Choroid plexus epithelial cell (primary cell): ENCODE results near the gene IFITM2.
"Not testable (repeated sequence)": the region's sequence is repeated elsewhere in the genome, so short reads cannot be mapped to it uniquely, and the experiment has no call there.

Experiments used
- DNase-seq: peaks from one replicate; pipeline ENCODE4 v3.0.0-alpha.2; 2010; ENCODE audit warnings: low read depth
- H3K4me3 ChIP-seq: 2 replicates; pipeline ENCODE4 v1.5.1; 2011; ENCODE audit warnings: low read depth, mild to moderate bottlenecking, control low read depth, low read length, moderate library complexity
- TF ChIP-seq, protein P1 (sequence below): conservative IDR thresholded peaks from 2 replicates; pipeline ENCODE4 v1.5.1; 2011; ENCODE audit warnings: low read depth, mild to moderate bottlenecking, control low read depth, inconsistent platforms, low read length, moderate library complexity

IFITM2 gene

DNA sequence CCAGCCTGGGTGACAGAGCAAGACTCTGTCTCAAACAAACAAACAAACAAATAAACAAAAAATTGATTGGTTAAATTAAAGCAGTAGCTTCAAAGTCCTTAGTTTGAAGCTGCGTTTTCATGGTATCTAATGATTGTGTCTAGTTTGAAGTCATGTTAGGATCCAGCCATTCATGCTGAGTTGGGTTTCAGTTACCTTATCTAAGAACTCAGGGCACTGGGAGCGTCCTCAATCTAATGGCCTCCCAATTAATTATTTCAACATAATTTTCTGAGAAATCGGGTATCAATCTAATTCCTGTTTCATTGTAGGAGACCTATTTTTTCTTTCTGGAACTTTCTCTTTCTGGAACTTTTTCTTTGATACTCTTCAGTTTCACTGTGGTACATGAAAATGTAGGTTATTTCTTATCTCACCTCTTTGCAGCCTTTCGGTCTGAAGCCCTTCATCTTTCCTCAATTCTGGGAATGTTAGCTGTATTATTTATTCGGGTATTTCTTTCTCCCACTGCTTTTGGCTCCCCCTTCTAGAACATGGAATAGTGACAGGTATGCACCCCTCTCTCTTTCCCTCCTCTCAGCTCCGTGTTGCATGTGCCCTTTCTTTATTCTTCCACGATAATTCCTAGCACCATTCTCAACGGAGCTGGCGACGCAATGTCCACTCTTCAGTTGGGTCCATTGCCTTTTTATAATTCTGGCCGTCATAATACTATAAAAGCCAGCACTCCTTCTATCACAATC is 37.4 kb downstream of the IFITM2 start:
- no peak for DNase-seq
- TF ChIP-seq, protein P1, sequence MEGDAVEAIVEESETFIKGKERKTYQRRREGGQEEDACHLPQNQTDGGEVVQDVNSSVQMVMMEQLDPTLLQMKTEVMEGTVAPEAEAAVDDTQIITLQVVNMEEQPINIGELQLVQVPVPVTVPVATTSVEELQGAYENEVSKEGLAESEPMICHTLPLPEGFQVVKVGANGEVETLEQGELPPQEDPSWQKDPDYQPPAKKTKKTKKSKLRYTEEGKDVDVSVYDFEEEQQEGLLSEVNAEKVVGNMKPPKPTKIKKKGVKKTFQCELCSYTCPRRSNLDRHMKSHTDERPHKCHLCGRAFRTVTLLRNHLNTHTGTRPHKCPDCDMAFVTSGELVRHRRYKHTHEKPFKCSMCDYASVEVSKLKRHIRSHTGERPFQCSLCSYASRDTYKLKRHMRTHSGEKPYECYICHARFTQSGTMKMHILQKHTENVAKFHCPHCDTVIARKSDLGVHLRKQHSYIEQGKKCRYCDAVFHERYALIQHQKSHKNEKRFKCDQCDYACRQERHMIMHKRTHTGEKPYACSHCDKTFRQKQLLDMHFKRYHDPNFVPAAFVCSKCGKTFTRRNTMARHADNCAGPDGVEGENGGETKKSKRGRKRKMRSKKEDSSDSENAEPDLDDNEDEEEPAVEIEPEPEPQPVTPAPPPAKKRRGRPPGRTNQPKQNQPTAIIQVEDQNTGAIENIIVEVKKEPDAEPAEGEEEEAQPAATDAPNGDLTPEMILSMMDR: no peak
- H3K4me3 ChIP-seq: no peak overlapping the region

DNA sequence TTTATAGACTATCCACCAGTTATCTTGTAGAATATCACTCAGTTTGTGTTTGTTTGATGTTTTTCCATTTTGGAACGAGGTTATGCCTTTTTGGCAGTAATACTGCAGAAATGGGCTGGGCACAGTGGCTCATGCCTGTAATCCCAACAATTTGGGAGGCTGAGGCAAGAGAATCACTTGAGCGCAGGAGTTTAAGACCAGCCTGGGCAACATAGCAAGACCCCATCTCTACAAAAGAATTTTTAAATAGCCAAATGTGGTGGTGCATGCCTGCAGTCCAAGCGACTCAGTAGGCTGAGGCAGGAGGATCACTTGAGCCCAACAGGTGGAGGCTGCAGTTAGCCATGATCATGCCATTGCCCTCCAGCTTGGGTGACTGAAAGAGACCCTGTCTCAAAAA is 38.9 kb downstream of the IFITM2 start:
- TF ChIP-seq, protein P1: no peak
- DNase-seq: no peak
- H3K4me3 ChIP-seq: no peak overlapping the region

DNA sequence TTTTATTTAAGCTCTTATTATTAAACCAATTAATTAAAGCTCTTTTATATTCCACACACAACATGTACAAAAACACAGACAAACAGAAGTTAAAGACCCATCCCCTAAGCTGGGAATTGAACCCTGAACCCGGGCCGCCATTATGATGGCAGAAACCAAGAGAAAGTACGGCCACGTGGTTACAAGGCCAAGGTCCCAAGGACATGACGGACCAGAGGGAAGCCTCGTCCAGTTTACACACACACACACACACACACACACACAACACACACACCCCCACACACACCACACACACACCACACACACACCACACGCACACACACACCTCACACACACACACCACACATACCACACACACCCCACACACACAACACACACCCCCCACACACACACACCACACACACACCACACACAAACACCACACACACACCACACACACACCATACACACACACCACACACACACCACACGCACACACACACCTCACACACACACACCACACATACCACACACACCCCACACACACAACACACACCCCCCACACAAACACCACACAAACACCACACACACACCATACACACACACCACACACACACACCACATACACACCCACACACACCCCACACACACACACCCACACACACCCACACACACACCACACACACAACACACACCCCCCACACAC is 41.8 kb downstream of the IFITM2 start:
- DNase-seq, H3K4me3 ChIP-seq: not testable (repeated sequence)

DNA sequence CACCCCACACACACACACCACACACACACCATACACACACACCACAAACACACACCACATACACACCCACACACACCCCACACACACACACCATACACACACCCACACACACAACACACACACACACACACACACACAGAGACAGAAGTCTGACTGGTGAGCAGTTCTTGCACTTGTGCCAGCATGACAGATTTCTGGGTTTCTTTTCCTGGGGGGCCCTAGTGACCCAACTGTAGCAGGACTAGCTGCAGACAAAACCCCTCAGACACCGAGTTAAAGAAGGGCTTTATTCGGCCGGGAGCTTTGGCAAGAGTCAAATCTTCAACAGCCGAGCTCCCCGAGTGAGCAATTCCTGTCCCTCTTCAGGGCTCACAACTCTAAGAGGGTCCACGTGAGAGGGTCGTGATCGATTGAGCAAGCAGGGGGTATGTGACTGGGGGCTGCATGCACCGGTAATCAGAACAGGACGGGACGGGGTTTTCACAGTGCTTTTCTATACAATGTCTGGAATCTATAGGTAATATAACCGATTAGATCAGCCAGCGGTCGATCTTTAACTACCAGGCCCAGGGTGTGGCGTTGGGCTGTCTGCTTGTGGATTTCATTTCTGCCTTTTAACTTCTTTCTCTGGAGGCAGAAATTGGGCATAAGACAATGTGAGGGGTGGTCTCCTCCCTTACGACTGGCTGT is 42.6 kb downstream of the IFITM2 start:
- DNase-seq, H3K4me3 ChIP-seq: not testable (repeated sequence)

DNA sequence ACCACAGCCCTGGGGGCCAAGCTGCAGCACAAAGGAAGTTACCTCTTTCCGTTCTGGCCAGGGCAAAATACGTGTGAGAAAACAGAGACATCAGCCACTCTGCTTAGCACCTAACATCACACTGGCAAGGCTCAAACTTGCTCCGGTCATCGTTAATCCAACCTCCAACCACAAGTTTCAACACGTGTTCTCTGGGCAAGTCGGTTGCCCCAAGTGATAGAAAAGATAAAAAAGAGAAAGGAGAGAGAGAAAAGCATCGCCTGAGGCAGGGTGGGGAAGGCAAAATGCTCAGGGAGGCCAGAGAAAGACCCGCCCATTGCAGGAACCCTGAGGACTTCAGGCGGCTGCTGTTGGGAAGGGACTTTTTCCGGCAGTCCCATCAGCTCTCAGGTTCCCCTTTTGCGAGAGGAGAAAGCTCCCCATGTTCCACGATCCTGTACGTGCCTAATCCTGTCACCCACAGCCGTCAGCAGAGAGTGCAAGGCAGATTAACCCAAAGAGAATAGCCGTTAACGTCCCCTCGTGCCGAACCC is 43.2 kb downstream of the IFITM2 start:
- TF ChIP-seq, protein P1: no peak
- DNase-seq: no peak
- H3K4me3 ChIP-seq: no peak overlapping the region

DNA sequence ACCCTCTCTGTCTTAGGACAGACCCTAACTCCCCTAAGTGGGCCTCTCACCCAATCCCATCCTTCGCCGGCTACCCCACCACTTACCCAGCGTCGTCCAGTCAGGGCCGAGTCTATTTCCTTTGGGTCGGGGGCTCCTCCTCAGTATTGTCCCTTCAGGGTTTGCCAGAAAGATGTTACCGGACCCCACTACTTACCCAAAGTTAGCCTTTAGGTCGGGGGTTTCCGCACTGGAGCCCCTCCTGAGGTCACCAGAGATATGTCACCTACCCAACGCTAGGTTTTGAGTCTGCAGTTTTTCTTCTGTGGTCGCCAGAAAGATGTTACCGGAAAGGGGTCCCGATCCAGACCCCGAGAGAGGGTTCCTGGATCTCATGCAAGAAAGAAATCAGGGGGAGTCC is 43.8 kb downstream of the IFITM2 start:
- no peak for DNase-seq
- no peak overlapping the region for H3K4me3 ChIP-seq
- TF ChIP-seq, protein P1: no peak

DNA sequence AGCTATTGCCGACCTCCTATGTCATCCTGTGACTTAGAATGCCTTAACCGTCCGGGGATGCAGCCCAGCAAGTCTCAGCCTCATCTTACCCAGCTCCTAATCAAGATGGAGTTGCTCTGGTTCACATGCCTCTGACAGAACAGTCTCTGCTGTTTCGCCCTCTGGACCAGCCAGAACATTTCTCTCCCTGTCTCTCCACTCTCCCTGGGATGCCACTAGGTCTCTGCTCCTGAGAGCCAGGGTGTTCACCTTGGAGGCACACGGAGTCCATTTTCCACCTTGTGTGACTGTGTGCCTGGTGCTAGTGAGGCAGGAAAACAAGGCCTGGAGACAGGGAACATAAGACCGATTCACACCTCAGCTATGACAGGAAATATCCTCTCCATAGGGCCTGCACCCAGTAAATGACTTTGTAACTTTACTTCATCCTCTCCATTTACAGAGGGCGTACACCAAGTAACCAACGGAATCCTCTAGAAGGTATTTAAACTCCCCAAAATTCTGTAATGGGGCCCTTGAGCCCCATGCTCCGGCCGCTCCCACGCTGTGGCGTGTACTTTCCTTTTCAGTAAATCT is 44.9 kb downstream of the IFITM2 start:
- H3K4me3 ChIP-seq: no peak overlapping the region
- TF ChIP-seq, protein P1: no peak
- DNase-seq: no peak
